GM21576 (cell line): ENCODE results near the gene CD2BP2.

Experiments used
- ATAC-seq: cut with Tn5 transposase; IDR thresholded peaks from one replicate; pipeline ENCODE4 v1.9.1; 2021; ENCODE audit warnings: mild to moderate bottlenecking, moderate library complexity; ENCODE audit not compliant: unreplicated experiment

The CD2BP2 gene

DNA sequence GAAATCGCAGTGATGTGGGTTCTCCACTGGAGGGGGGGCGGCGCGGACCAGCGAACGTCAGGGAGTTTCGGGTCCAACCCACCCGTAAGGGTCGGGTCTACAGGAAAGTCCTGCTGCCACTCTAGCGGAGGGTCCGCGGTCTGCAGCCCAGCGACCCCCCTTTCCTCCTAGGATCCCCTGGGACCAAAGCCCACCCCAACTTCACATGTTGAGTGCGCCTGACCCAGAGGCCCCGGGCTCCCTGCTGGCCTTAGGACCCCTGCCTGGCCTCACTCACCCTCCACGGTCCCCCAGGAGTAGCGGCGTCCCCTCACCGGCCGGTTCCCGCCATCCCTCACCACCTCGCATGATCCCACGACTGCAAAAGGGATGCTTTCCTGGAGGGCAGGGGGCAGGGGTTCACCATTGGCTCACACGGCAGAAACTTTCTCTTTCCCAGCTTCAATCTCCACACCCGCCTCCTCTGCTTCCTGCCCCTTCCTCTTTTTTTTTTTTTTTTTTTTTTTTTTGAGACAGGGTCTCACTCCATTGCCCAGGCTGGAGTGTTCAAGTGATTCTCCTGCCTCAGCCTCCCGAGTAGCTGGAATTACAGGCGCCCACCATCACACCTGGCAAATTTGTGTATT, 24.2 kb upstream of the CD2BP2 start:
- ATAC-seq = no peak

DNA sequence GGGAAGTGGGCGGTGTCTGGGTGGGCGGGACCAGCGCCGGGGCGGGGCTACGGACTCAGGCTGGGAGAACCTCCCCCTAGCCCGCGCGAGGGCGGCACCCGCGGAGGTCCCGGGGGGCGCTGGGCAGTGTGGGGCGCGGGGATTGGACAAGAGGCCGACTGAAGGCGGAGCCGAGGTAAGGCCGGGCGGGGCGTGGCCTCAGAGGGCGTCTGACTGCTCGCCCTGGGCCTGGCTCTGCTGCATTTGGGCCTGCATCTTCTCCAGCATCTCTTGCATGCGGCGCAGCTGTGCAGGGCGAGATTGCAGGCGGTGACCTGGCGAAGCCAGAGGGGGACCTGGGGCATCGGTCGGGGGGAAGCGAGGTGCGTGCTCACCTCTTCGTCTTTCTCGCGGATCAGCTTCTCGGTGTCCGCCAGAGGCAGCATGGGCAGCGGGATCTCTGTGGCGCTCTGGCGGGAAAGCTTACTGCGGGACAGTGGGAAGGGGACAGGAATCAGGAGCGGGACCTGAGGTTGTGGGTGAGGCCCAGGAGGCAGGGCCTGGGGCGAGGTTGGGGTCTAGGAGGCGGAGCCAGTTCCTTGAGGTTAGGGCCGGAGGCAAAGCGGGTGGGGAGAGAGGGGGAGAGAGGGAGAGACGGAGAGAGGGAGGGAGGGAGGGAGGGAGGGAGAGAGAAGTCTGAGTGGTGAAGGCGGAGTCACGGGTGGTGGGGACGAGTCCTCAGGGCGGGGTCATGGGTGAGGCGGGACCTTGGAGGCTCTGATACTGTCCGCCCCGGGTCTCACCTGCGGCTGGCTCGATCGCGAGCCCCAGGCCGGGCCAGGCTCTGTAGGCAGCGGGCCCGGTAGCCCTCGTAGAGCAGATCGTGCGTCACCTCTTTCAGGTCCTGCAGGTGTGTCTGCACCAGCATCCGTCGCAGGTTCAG, 23.4 kb upstream of the CD2BP2 start:
- peak; percentile 85 for ATAC-seq

- ATAC-seq = peak; percentile 31
These were observed 22.7 kb upstream of the CD2BP2 start for GRCh38 chr16:30377812-30378235.

- ATAC-seq = no peak
These were observed 22.1 kb upstream of the CD2BP2 start for GRCh38 chr16:30377050-30377811.

DNA sequence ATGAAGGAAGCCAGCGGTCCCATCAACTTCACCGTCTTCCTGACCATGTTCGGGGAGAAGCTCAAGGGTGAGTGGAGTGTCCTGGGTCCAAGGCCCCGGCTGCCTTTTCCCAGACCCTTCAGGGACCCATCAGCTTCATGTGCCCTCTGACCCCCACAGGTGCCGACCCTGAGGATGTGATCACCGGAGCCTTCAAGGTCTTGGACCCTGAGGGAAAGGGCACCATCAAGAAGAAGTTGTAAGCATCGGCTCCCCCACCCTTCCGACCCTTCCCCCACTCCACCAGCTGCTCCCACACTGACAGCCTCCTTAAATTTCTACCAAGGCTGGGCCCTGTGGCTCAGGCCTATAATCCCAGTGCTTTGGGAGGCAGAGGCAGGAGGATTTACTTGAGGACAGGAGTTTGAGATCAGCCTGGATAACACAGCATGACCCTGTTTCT, 21.4 kb upstream of the CD2BP2 start:
- no peak for ATAC-seq

GRCh38 chr16:30375864-30376263, 20.8 kb upstream of the CD2BP2 start:
- ATAC-seq = no peak

- ATAC-seq = no peak
These were observed 19.4 kb upstream of the CD2BP2 start, which contains the start of gene MYL11 for GRCh38 chr16:30374538-30374937. Gene MYL11, plus strand, starts transcription at chr16:30374802. Its CDS starts 56 bp downstream, at chr16:30374858.

GRCh38 chr16:30372725-30373124, 17.6 kb upstream of the CD2BP2 start:
- no peak for ATAC-seq

DNA sequence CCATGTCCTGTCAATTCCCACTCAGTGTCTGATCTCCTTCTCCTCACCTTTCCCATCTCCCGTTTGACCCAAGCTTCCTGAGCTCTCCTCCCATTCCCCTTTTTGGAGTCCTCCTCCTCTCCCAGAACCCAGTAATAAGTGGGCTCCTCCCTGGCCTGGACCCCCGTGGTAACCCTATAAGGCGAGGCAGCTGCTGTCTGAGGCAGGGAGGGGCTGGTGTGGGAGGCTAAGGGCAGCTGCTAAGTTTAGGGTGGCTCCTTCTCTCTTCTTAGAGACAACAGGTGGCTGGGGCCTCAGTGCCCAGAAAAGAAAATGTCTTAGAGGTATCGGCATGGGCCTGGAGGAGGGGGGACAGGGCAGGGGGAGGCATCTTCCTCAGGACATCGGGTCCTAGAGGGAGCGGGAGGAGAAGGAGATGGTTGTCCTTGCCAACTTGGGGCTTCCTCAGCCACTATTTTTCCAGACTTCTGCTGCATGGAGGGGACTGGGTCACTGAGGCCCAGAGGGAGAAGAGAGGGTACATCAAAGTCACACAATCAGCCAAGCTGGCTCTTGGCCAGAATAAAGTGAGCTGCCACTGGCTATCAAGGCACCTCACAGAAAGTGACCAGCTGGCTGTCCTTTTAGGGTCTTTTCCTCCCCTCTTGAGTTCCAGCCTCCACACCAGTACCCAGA, 17.1 kb upstream of the CD2BP2 start:
- ATAC-seq = no peak

DNA sequence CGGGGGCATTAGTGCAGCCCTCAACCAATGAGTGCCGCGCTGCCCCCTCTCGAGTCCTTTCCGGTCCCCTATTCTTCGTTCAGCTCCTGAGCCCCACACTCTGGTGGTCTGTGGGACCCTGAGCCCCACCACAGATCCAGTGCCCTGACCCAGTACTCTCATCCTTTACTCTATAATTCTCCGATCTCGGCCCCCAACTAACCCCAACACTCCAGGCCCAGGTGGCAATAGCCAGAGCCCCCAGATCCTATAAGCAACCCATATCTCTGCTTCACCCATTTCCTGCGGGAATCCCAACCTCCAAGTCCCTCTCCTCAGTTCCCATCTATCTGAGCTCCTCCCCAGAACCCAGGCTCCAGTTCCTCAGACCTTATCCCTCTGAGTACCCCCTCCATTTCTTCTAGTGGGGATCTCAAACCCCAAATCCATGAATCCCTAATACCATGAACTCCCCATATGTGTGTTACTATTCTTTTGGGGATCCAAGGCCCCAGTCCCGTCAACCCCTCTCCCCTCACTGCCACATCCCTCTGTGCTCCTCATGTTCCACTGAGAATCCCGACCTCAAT, 16.2 kb upstream of the CD2BP2 start:
- no peak for ATAC-seq

DNA sequence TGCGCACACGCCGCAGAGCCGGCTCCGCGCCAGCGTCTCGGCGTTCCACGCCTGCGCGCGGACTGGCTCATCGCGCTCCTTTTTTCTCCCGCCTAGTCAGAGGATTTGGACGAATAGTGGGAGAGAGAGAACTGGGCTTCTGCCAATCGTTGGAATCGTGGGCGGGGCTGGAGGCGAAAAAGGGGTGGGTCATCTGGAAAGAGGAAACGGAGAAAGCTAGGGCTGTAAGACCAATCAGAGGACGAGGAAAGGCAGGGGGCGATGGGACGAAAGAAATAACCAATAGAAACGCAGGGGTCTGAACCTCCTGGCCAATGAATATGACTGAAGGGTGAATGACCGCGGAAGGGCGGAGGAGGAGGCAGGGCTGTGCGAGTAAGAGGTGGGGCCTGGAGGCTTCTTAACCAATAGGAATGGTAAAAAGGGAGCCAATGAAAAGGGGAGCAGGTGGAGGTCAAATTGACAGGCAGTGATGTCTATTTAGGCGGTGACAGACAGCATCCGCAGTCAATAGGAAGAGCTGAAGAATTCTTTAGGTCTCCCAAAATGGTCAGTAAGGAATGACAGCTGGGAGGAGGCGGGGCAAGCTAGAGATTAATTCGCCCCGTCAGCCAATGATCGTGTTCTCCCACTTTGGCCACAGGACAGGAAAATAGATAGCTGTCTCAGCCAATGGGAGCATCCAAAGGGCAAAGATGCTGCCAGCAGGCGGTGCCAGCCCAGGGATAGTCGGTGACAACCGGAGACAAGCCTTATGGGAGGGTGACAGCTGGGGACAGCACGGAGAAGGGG, 15.5 kb upstream of the CD2BP2 start, which contains the start of gene TBC1D10B:
TSS of gene TBC1D10B (minus strand) at position 39 of the 792 bp plus-strand sequence. CDS start 311 bp downstream, outside the sequence.
- ATAC-seq = peak; percentile 77

- peak; percentile 0 for ATAC-seq
These were observed 14.9 kb upstream of the CD2BP2 start for GRCh38 chr16:30369938-30370455.

DNA sequence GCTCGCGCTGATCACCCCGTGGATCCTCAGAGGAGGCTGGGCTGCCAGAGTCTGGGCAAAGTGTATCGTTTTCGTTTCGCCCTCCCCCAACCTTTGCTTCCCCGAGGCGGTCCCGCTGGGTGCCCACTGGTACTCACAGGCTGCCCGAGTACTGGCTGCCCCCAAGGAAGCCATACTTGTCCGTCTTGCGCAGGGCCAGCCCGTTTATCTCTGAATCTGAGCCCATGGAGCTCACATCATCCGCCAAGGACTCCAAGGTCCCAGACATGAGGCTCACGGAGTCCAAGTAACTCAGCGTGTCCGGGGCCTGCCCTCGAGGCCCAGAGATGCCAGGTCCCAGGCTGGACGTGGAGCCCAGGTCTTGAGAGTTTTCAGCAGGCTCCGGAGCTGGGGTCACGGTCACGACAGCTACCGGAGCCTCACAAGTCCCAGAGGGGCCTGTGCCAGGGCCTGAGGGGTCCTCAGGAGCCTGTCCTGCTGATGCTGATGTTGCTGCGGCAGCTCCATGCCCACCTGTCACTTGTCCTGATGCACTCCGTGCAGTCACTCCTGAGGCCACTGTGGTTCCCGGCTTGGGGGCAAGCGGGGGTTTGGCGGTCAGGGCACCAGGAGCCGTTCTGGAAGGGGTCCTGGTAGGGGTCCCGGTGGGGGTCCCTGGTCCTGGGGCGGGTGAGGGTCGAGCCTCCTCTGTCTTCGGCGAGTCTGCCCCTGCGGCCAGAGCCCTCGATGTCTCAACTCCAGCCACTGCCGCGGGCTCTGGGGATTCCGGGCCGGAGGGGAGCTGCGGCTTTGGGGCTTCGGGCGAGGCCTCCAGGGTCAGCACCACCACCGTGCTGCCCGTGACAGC, 14.2 kb upstream of the CD2BP2 start:
- ATAC-seq = no peak

- no peak for ATAC-seq
These were observed 13.6 kb upstream of the CD2BP2 start for GRCh38 chr16:30368792-30369090.

- no peak for ATAC-seq
These were observed 13.1 kb upstream of the CD2BP2 start for GRCh38 chr16:30368122-30368791.

- no peak for ATAC-seq
These were observed 12.4 kb upstream of the CD2BP2 start for GRCh38 chr16:30367349-30368009.

DNA sequence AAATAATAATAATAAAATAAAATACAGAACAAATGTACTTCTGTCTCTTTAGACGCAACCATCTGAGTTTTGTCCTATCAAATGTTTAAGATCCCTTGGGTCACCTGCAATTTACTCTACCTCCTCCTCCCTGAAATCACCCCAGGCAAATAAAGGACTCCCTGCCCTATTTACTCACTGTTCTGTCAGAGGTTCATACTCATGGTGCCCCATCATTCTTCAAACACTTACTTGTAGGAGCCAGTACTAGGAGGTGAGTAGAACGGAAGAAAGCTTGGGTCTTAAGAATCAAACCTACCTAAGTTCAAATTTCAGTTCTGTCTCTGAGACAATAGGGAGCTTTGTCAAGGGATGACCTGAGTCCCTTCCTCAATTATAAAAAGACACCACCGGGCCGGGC, 11.4 kb upstream of the CD2BP2 start:
- ATAC-seq = no peak
